Gastrocnemius medialis (tissue), 4 donors: ENCODE data around the gene PRPS1L1. TPM values are rescaled to one million over a fixed set of nuclear protein-coding genes. Genes with fewer than 3 reads are reported as not detected.

ENCODE experiments used
- ATAC-seq, 2 donors: fragments of 150-250 bp; one replicate each; pipeline ENCODE4 v1.9.1; 2016
- DNase-seq, 2 donors: peaks; one replicate each; pipeline ENCODE4 v3.0.0-alpha.2; 2019
- H3K27ac ChIP-seq, 4 donors: fragments of 200-600 bp; sonication (generic); 1 replicate in 1 of 4; 2 replicates in 3 of 4; pipeline ENCODE4 v1.5.1; 2016 to 2018; ENCODE audit warnings: mild to moderate bottlenecking in 2 of 4, moderate library complexity in 1 of 4
- H3K27me3 ChIP-seq, 3 donors: fragments of 200-600 bp; sonication (generic) in 2 of 3; 1 replicate in 1 of 3; 2 replicates in 2 of 3; pipeline versions ENCODE4 v1.5.1 to v1.6.0; 2016 to 2019; ENCODE audit warnings: mild to moderate bottlenecking in 1 of 3, moderate library complexity in 1 of 3
- H3K36me3 ChIP-seq, 2 donors: fragments of 200-600 bp; sonication (generic) in 1 of 2; one replicate each; pipeline ENCODE4 v1.5.1; 2017 to 2018
- H3K4me1 ChIP-seq, 2 donors: fragments of 200-600 bp; sonication (generic) in 1 of 2; one replicate each; pipeline ENCODE4 v1.5.1; 2016 to 2017; ENCODE audit warnings: mild to moderate bottlenecking in 2 of 2
- H3K4me3 ChIP-seq, 4 donors: fragments of 200-600 bp; sonication (generic) in 3 of 4; 1 replicate in 1 of 4; 2 replicates in 3 of 4; pipeline ENCODE4 v1.5.1; 2016 to 2019; ENCODE audit warnings: mild to moderate bottlenecking in 2 of 4
- H3K9me3 ChIP-seq, 3 donors: fragments of 200-600 bp; sonication (generic) in 2 of 3; 1 replicate in 1 of 3; 2 replicates in 2 of 3; pipeline ENCODE4 v1.5.1; 2016 to 2019
- CTCF ChIP-seq, 5 experiments: fragments of 450-650 bp in 3 of 5; fragments of 200-600 bp in 2 of 5; sonication (generic) in 2 of 5; IDR thresholded peaks in 4 of 5; conservative IDR thresholded peaks in 1 of 5; 1 replicate in 4 of 5; 2 replicates in 1 of 5; pipeline ENCODE4 v1.5.1; 2016 to 2019; ENCODE audit warnings: antibody characterized with exemption in 5 of 5, mild to moderate bottlenecking in 3 of 5, moderate library complexity in 3 of 5
- POLR2A ChIP-seq, 2 donors: fragments of 450-650 bp; IDR thresholded peaks; one replicate each; pipeline ENCODE4 v1.6.1; 2017; ENCODE audit warnings: antibody characterized with exemption in 2 of 2, mild to moderate bottlenecking in 2 of 2, moderate library complexity in 2 of 2
- in situ Hi-C, 4 donors: fragments of 200-750 bp; cut with MboI; loops; one replicate each; pipeline versions ENCODE4 v1.15.0 to v1.8.0; 2017; ENCODE audit warnings: low sequenced_read_pairs in 4 of 4
- intact Hi-C: fragments of 100-400 bp; cut with DNase I; formaldehyde crosslinking; loops from one replicate; pipeline ENCODE4 v1.15.1; 2023; ENCODE audit warnings: low total_unique reads
- total RNA-seq, 4 donors: library from RNA; depleted of rRNA; stranded (reverse); fragments of >200 nt; gene quantifications; one replicate each; pipeline versions ENCODE4 v1.1.0 to v1.2.3, GENCODE V29; 2016

Gene PRPS1L1
- total RNA-seq, 4 donors from 2014 or later, result not detected

- in situ Hi-C loops, result no loop called here
Observed at GRCh38 chr7:18004372-18004771, 23.3 kb downstream of the PRPS1L1 start.

GRCh38 chr7:18003286-18003994, 24.2 kb downstream of the PRPS1L1 start:
- in situ Hi-C loops (no loop called here), intact Hi-C loops (no loop called here)
- Histone ChIP-seq H3K4me1 (no peaks in the 10 kb centered on the region), H3K9me3 (no peaks in the 10 kb centered on the region), H3K27ac (no peak overlapping the region), H3K4me3 (no peak overlapping the region), H3K36me3 (no peaks in the 10 kb centered on the region), H3K27me3 (no peaks in the 10 kb centered on the region)
- ATAC-seq (no peak), DNase-seq (no peak)
- no peak for TF ChIP-seq CTCF (IDR thresholded peaks at IDR 0.05 in 4 of 5, conservative IDR thresholded peaks at IDR 0.05 in 1 of 5)
- no peak for TF ChIP-seq POLR2A (IDR thresholded peaks at IDR 0.05)

More at GRCh38 chr7:18004372-18004771, 23.3 kb downstream of the PRPS1L1 start:
- H3K4me3 ChIP-seq, result no peak overlapping the region
- ATAC-seq (no peak), DNase-seq (no peak)
- no peak overlapping the region for H3K27ac ChIP-seq
- H3K4me1 ChIP-seq, result no peaks in the 10 kb centered on the region
- no peaks in the 10 kb centered on the region for H3K36me3 ChIP-seq
- no peak for TF ChIP-seq POLR2A (IDR thresholded peaks at IDR 0.05)
- TF ChIP-seq CTCF (IDR thresholded peaks at IDR 0.05 in 4 of 5, conservative IDR thresholded peaks at IDR 0.05 in 1 of 5), result no peak
- H3K9me3 ChIP-seq, result no peaks in the 10 kb centered on the region
- no peaks in the 10 kb centered on the region for H3K27me3 ChIP-seq
- intact Hi-C loops, result no loop called here

GRCh38 chr7:17998692-17999091, 29.0 kb downstream of the PRPS1L1 start:
- Histone ChIP-seq H3K4me1 (no peaks in the 10 kb centered on the region), H3K36me3 (no peaks in the 10 kb centered on the region), H3K27ac (no peak overlapping the region), H3K4me3 (no peak overlapping the region), H3K27me3 (no peaks in the 10 kb centered on the region), H3K9me3 (no peaks in the 10 kb centered on the region)
- ATAC-seq, result no peak
- no peak for DNase-seq
- no peak for TF ChIP-seq CTCF (IDR thresholded peaks at IDR 0.05 in 4 of 5, conservative IDR thresholded peaks at IDR 0.05 in 1 of 5)
- TF ChIP-seq POLR2A (IDR thresholded peaks at IDR 0.05), result no peak
- in situ Hi-C loops, result no loop called here
- intact Hi-C loops, result no loop called here

GRCh38 chr7:17996442-17997223, 31.0 kb downstream of the PRPS1L1 start:
- H3K27me3 ChIP-seq, result no peaks in the 10 kb centered on the region
- ATAC-seq (no peak), DNase-seq (no peak)
- H3K27ac ChIP-seq, result no peak overlapping the region
- H3K9me3 ChIP-seq, result no peaks in the 10 kb centered on the region
- H3K4me1 ChIP-seq, result no peaks in the 10 kb centered on the region
- H3K4me3 ChIP-seq, result no peak overlapping the region
- in situ Hi-C loops, result no loop called here
- H3K36me3 ChIP-seq, result no peaks in the 10 kb centered on the region
- TF ChIP-seq POLR2A (IDR thresholded peaks at IDR 0.05) (no peak), CTCF (IDR thresholded peaks at IDR 0.05 in 4 of 5, conservative IDR thresholded peaks at IDR 0.05 in 1 of 5) (no peak)
- intact Hi-C loops, result no loop called here
